NB4 (cell line): ENCODE measurements around the gene ADO.

ENCODE experiments used
- DNase-seq: peaks from one replicate; pipeline ENCODE4 v3.0.0; 2010; ENCODE audit warnings: low read depth
- H3K4me3 ChIP-seq: one replicate; pipeline ENCODE4 v1.5.1; 2011; ENCODE audit warnings: mild to moderate bottlenecking, low read depth, low read length, moderate library complexity
- CTCF ChIP-seq: IDR thresholded peaks from one replicate; pipeline ENCODE4 v1.5.1; 2012; ENCODE audit warnings: low read depth, low read length
- MYC ChIP-seq: IDR thresholded peaks from 2 replicates; pipeline ENCODE4 v1.6.1; 2011; ENCODE audit warnings: low read depth, low read length
- POLR2A ChIP-seq: IDR thresholded peaks from 2 replicates; pipeline ENCODE4 v1.6.1; 2011; ENCODE audit warnings: mild to moderate bottlenecking; ENCODE audit not compliant: insufficient read length; ENCODE audit errors: extremely low read depth
- TF ChIP-seq, protein P1 (sequence below): IDR thresholded peaks from 2 replicates; pipeline ENCODE4 v1.6.1; 2011; ENCODE audit warnings: low read depth, low read length

The ADO gene

GRCh38 chr10:62790019-62790555 is 14.4 kb upstream of the ADO start:
- H3K4me3 ChIP-seq = no peak overlapping the region

GRCh38 chr10:62790571-62790970 is 13.9 kb upstream of the ADO start:
- TF ChIP-seq POLR2A = no peak
- no peak for TF ChIP-seq MYC
- no peak for TF ChIP-seq CTCF
- TF ChIP-seq, protein P1, sequence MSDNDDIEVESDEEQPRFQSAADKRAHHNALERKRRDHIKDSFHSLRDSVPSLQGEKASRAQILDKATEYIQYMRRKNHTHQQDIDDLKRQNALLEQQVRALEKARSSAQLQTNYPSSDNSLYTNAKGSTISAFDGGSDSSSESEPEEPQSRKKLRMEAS = no peak
- H3K4me3 ChIP-seq = no peak overlapping the region
- DNase-seq = no peak

More at GRCh38 chr10:62790019-62790555, 14.4 kb upstream of the ADO start:
- DNase-seq = no peak
- TF ChIP-seq CTCF (no peak), MYC (no peak), POLR2A (no peak)
- TF ChIP-seq, protein P1 = no peak

GRCh38 chr10:62792261-62792660 is 12.3 kb upstream of the ADO start:
- no peak for DNase-seq
- H3K4me3 ChIP-seq = no peak overlapping the region
- no peak for TF ChIP-seq MYC
- TF ChIP-seq, protein P1 = no peak
- TF ChIP-seq CTCF = no peak
- no peak for TF ChIP-seq POLR2A

- no peak overlapping the region for H3K4me3 ChIP-seq
- TF ChIP-seq MYC = no peak
- TF ChIP-seq POLR2A = no peak
- TF ChIP-seq, protein P1 = no peak
- TF ChIP-seq CTCF = no peak
- no peak for DNase-seq
Measured at GRCh38 chr10:62794306-62794705, 10.2 kb upstream of the ADO start.

DNA sequence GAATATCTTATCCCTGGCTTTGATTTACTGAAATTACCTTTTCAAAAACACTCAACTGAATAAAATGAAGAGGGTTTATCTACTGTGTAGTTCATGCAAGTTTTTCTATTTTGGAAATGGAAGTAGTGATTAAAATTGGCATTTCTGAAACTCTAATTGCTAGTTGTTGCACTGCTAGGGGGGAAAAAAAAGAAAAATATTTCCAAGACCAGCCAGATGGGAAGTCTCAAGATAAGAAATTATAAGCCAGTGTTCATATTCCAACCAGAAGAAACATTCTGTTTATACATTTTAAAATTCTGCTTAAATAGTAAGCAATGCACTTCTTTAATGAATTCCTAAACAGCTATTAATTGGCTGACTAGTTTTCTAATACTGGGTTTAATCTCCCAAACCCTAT is 9.4 kb upstream of the ADO start:
- TF ChIP-seq POLR2A (no peak), CTCF (no peak), MYC (no peak)
- TF ChIP-seq, protein P1 = no peak
- H3K4me3 ChIP-seq = no peak overlapping the region

More for the DNA sequence above, 9.4 kb upstream of the ADO start:
- no peak for DNase-seq
